ENCODE data around the gene TTLL9.

DNA sequence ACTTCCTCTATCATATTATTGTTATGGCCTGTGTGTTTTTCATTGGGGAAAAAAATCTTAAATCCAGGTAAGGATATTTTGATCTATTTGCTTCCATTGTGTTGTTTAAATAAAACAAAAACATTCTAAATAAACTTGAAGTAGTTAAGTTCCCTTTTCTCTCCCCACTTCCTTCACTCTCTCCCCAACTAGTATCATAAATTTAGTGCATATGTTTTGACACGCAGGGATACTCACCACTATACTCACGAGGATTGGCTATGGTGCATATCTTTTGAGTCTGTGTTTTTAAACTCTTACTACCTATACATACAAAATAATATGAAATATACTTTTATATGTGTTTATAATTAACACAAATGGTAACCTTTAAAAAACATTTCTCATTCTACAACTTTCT is 5.2 kb downstream of the TTLL9 start:
- TF ChIP-seq POLR2AphosphoS5 (IDR thresholded peaks at IDR 0.05) (no peak), CTCF (IDR thresholded peaks at IDR 0.05) (no peak), POLR2A (IDR thresholded peaks at IDR 0.05) (no peak), EP300 (IDR thresholded peaks at IDR 0.05) (no peak)

Measured in upper lobe of left lung (tissue), 4 donors.